K562 (cell line): ENCODE results near the gene FPR1. TPM values are rescaled to one million over a fixed set of nuclear protein-coding genes. Genes with fewer than 3 reads are reported as not detected.

Experiments used
- BCOR ChIP-seq: fragments of 450-650 bp; IDR thresholded peaks from 2 replicates; pipeline ENCODE4 v1.6.1; 2016
- BRCA1 ChIP-seq, 2 experiments: fragments of 450-650 bp in 1 of 2; sonication (generic) in 1 of 2; formaldehyde crosslinking in 1 of 2; IDR thresholded peaks; 2 replicates each; pipeline versions ENCODE4 v1.5.0 to v1.6.1; 2017 to 2020; ENCODE audit warnings: mild to moderate bottlenecking in 1 of 2, missing genetic modification reagents in 1 of 2
- CHD2 ChIP-seq: IDR thresholded peaks from 2 replicates; pipeline ENCODE4 v1.6.1; 2011; ENCODE audit warnings: low read depth, low read length
- CSDE1 ChIP-seq, 2 experiments: fragments of 450-650 bp; IDR thresholded peaks; 2 replicates each; pipeline ENCODE4 v1.6.1; 2016; ENCODE audit warnings: mild to moderate bottlenecking in 1 of 2
- FOS ChIP-seq: IDR thresholded peaks from 3 replicates; pipeline ENCODE4 v1.6.1; 2011; ENCODE audit not compliant: insufficient read length; ENCODE audit errors: extremely low read depth
- HMGN3 ChIP-seq: IDR thresholded peaks from 2 replicates; pipeline ENCODE4 v1.6.1; 2011; ENCODE audit warnings: borderline replicate concordance, low read depth, mild to moderate bottlenecking, mixed read lengths, low read length; ENCODE audit not compliant: insufficient read length; ENCODE audit errors: extremely low read depth
- KLF10 ChIP-seq: fragments of 250-450 bp; sonication (Bioruptor Pico); IDR thresholded peaks from 2 replicates; pipeline ENCODE4 v1.6.1; 2021; ENCODE audit warnings: matching md5 sums
- MCM2 ChIP-seq: fragments of 450-650 bp; IDR thresholded peaks from 2 replicates; pipeline ENCODE4 v1.6.1; 2017; ENCODE audit warnings: low read depth, mild to moderate bottlenecking
- NCOA1 ChIP-seq: fragments of 450-650 bp; IDR thresholded peaks from 2 replicates; pipeline ENCODE4 v1.6.1; 2016; ENCODE audit warnings: low read depth
- NFRKB ChIP-seq: fragments of 450-650 bp; IDR thresholded peaks from 2 replicates; pipeline ENCODE4 v1.6.1; 2016; ENCODE audit warnings: low read depth
- PHF21A ChIP-seq: fragments of 450-650 bp; IDR thresholded peaks from 2 replicates; pipeline ENCODE4 v1.6.1; 2017; ENCODE audit warnings: low read depth, borderline replicate concordance
- RB1 ChIP-seq: fragments of 450-650 bp; IDR thresholded peaks from 2 replicates; pipeline ENCODE4 v1.6.1; 2017; ENCODE audit warnings: low read depth, mild to moderate bottlenecking
- RBBP5 ChIP-seq: fragments of 200-600 bp; sonication (generic); IDR thresholded peaks from 2 replicates; pipeline ENCODE4 v1.6.1; 2012; ENCODE audit warnings: borderline replicate concordance, mild to moderate bottlenecking, low read length, control low read depth, inconsistent platforms; ENCODE audit not compliant: insufficient read depth, poor library complexity, severe bottlenecking
- SMAD4 ChIP-seq: fragments of 250-450 bp; sonication (Bioruptor Pico); conservative IDR thresholded peaks from 2 replicates; pipeline ENCODE4 v1.8.0; 2021; ENCODE audit warnings: inconsistent platforms, mild to moderate bottlenecking, moderate library complexity
- SRSF9 ChIP-seq: fragments of 200-400 bp; formaldehyde crosslinking; IDR thresholded peaks from 2 replicates; pipeline ENCODE4 v1.6.1; 2017; ENCODE audit warnings: low read depth, low read length, borderline replicate concordance
- TBL1XR1 ChIP-seq, 2 experiments: IDR thresholded peaks; 2 replicates each; pipeline ENCODE4 v1.6.1; 2012; ENCODE audit warnings: improper control_type of control experiment in 2 of 2, low read length in 2 of 2, mild to moderate bottlenecking in 1 of 2
- TCF7 ChIP-seq: sonication (generic); IDR thresholded peaks from 2 replicates; pipeline ENCODE4 v1.6.1; 2016; ENCODE audit warnings: antibody characterized with exemption, borderline replicate concordance
- U2AF1 ChIP-seq: fragments of 200-400 bp; formaldehyde crosslinking; optimal IDR thresholded peaks from 2 replicates; pipeline ENCODE3; 2017; ENCODE audit warnings: mild to moderate bottlenecking, low read depth, low read length, moderate library complexity
- YY1 ChIP-seq, 3 experiments: IDR thresholded peaks; 2 replicates each; pipeline ENCODE4 v1.6.1; 2011; ENCODE audit warnings: low read length in 2 of 3, mild to moderate bottlenecking in 2 of 3, moderate library complexity in 2 of 3, borderline replicate concordance in 1 of 3, control low read depth in 1 of 3, low read depth in 1 of 3; ENCODE audit not compliant: insufficient read depth in 3 of 3, insufficient replicate concordance in 2 of 3, control insufficient read depth in 1 of 3, insufficient read length in 1 of 3; ENCODE audit errors: extremely low read depth in 1 of 3
- ZNF324 ChIP-seq: fragments of 250-450 bp; sonication (Bioruptor Pico); IDR thresholded peaks from 2 replicates; pipeline ENCODE4 v1.4.0; 2020; ENCODE audit warnings: mild to moderate bottlenecking
- ZNF431 ChIP-seq: sonication (generic); formaldehyde crosslinking; IDR thresholded peaks from 2 replicates; pipeline ENCODE4 v1.8.0; 2022; ENCODE audit warnings: mild to moderate bottlenecking, missing genetic modification reagents
- ZNF586 ChIP-seq: fragments of 450-650 bp; formaldehyde crosslinking; conservative IDR thresholded peaks from 2 replicates; pipeline ENCODE4 v1.4.0; 2020; ENCODE audit warnings: mild to moderate bottlenecking, moderate library complexity
- ZZZ3 ChIP-seq: fragments of 450-650 bp; IDR thresholded peaks from 2 replicates; pipeline ENCODE4 v1.6.1; 2016; ENCODE audit warnings: antibody characterized with exemption, mild to moderate bottlenecking, moderate library complexity
- polyA plus RNA-seq, 8 experiments: library from polyadenylated mRNA; depleted of rRNA in 4 of 8; stranded (reverse) in 5 of 8; unstranded in 3 of 8; fragments of >200 nt; fragmentation: Nextera tagmentation in 2 of 8; fragmentation: Illumina TruSeq in 1 of 8; extraction: Ambion mirVana in 2 of 8; extraction: Trizol in 1 of 8; gene quantifications; 2 replicates each; pipeline versions ENCODE4 v1.2.1 to v1.2.3, GENCODE V29; 2011 to 2014; ENCODE audit warnings: inconsistent platforms in 1 of 8, missing spikeins in 1 of 8
- total RNA-seq, 7 experiments: library from RNA; depleted of rRNA in 6 of 7; stranded (reverse); fragments of >200 nt in 6 of 7; fragmentation: Illumina TruSeq in 2 of 7; extraction: Trizol in 2 of 7; gene quantifications; 2 replicates each; pipeline versions ENCODE4 v1.2.1 to v1.2.3, GENCODE V29; 2011 to 2021; ENCODE audit warnings: low replicate concordance in 1 of 7
- TF ChIP-seq, protein P1 (sequence below): fragments of 200-800 bp; sonication (Bioruptor generic); IDR thresholded peaks from 2 replicates; pipeline ENCODE4 v1.6.1; 2017; ENCODE audit warnings: missing genetic modification characterization, missing compliant biosample characterization
- TF ChIP-seq, protein P2 (sequence below): fragments of 250-450 bp; sonication (Bioruptor Pico); IDR thresholded peaks from 2 replicates; pipeline ENCODE4 v1.8.0; 2022; ENCODE audit warnings: moderate library complexity, mild to moderate bottlenecking, inconsistent platforms
- TF ChIP-seq, protein P3 (sequence below): fragments of 250-450 bp; sonication (Bioruptor Pico); IDR thresholded peaks from 2 replicates; pipeline ENCODE4 v1.8.0; 2021; ENCODE audit warnings: moderate library complexity, mild to moderate bottlenecking, inconsistent platforms

FPR1 gene
- total and polyA plus RNA-seq, 9 of the 15 experiments (the other 6 are each of a cell fraction or from before 2014, with no cell fraction given), result 0.06 to 0.25 (median 0.14) TPM; not detected in 4

DNA sequence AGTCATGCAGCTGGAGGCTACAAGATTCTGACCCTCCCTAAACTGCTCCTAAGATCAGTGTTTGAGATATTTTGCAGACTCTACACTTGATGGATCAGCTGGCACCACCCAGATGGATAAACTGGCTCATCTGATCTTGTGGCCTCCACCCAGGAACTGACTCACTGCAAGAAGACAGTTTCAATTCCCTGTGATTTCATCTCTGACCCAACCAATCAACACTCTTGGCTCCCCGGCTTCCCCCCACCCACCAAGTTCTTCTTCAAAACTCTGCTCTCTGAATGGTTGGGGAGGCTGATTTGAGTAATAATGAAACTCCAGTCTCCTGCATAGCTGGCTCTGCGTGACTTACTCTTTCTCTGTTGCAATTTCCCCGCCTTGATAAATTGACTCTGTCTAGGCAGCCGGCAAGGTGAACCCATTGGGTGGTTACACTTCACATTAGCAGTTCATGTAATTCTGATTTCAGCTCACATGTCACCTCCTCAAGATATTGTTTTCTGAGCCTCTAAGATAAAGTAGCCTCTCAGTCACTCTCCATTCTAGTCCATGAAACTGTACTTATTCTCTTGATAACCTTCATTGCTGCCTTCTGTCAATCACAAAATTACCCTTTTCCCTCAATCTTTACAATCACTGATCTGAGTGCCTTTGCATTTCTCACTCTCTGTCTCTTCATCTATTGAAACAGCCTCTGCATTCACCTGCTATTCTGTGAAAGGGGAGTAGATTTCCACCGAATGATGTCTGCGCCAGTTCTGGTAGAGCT, 33.4 kb upstream of the FPR1 start (continued):
- TF ChIP-seq NFRKB (peak; percentile 41; the same call in 1 of the 2 replicates), YY1 (IDR thresholded peaks at IDR 0.05; ENCODE audit: borderline replicate concordance in 1 of 3, control insufficient read depth in 1 of 3, extremely low read depth in 1 of 3, insufficient read depth in 3 of 3, insufficient read length in 1 of 3, insufficient replicate concordance in 2 of 3, low read depth in 1 of 3, low read length in 2 of 3) (no peak), BRCA1 (IDR thresholded peaks at IDR 0.05) (no peak), BRCA1 (CRISPR knock-in tag; IDR thresholded peaks at IDR 0.05) (no peak), ZNF324 (no peak), KLF10 (CRISPR knock-in tag) (no peak), FOS (peak; percentile 13), ZZZ3 (no peak), NCOA1 (no peak), RB1 (no peak), ZNF431 (CRISPR knock-in tag) (no peak), TBL1XR1 (IDR thresholded peaks at IDR 0.05; ENCODE audit: low read length in 2 of 2) (peak in 1 of 2 experiments; percentile 48; a peak in 1 of 4 replicates), SMAD4 (CRISPR knock-in tag) (peak; percentile 39; the same call in 1 of the 2 replicates), RBBP5 (no peak), HMGN3 (no peak), U2AF1 (no peak), TCF7 (no peak), SRSF9 (no peak), CSDE1 (IDR thresholded peaks at IDR 0.05) (no peak), BCOR (no peak), PHF21A (no peak), ZNF586 (CRISPR knock-in tag) (no peak), MCM2 (no peak), CHD2 (no peak)
- TF ChIP-seq, protein P1, sequence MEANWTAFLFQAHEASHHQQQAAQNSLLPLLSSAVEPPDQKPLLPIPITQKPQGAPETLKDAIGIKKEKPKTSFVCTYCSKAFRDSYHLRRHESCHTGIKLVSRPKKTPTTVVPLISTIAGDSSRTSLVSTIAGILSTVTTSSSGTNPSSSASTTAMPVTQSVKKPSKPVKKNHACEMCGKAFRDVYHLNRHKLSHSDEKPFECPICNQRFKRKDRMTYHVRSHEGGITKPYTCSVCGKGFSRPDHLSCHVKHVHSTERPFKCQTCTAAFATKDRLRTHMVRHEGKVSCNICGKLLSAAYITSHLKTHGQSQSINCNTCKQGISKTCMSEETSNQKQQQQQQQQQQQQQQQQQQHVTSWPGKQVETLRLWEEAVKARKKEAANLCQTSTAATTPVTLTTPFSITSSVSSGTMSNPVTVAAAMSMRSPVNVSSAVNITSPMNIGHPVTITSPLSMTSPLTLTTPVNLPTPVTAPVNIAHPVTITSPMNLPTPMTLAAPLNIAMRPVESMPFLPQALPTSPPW (CRISPR knock-in tag), result peak; percentile 75
- TF ChIP-seq, protein P2, sequence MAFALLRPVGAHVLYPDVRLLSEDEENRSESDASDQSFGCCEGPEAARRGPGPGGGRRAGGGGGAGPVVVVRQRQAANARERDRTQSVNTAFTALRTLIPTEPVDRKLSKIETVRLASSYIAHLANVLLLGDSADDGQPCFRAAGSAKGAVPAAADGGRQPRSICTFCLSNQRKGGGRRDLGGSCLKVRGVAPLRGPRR, result no peak
- TF ChIP-seq, protein P3, sequence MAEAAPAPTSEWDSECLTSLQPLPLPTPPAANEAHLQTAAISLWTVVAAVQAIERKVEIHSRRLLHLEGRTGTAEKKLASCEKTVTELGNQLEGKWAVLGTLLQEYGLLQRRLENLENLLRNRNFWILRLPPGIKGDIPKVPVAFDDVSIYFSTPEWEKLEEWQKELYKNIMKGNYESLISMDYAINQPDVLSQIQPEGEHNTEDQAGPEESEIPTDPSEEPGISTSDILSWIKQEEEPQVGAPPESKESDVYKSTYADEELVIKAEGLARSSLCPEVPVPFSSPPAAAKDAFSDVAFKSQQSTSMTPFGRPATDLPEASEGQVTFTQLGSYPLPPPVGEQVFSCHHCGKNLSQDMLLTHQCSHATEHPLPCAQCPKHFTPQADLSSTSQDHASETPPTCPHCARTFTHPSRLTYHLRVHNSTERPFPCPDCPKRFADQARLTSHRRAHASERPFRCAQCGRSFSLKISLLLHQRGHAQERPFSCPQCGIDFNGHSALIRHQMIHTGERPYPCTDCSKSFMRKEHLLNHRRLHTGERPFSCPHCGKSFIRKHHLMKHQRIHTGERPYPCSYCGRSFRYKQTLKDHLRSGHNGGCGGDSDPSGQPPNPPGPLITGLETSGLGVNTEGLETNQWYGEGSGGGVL (CRISPR knock-in tag), result no peak
